Ishikawa (cell line): ENCODE results near the gene RPUSD1.

Experiments
- CEBPB ChIP-seq: IDR thresholded peaks from 2 replicates; pipeline ENCODE4 v1.6.1; 2012
- EGR1 ChIP-seq: IDR thresholded peaks from 2 replicates; pipeline ENCODE4 v1.6.1; 2012
- EP300 ChIP-seq: IDR thresholded peaks from 2 replicates; pipeline ENCODE4 v1.6.1; 2012; ENCODE audit warnings: borderline replicate concordance
- FOXM1 ChIP-seq: IDR thresholded peaks from 2 replicates; pipeline ENCODE4 v1.6.1; 2012; ENCODE audit warnings: low read depth, borderline replicate concordance
- NFIC ChIP-seq: IDR thresholded peaks from 2 replicates; pipeline ENCODE4 v1.6.1; 2012
- RAD21 ChIP-seq: IDR thresholded peaks from 2 replicates; pipeline ENCODE4 v1.6.1; 2012; ENCODE audit warnings: low read depth
- TAF1 ChIP-seq: IDR thresholded peaks from 2 replicates; pipeline ENCODE4 v1.6.1; 2012; ENCODE audit warnings: low read depth, mild to moderate bottlenecking
- TCF12 ChIP-seq: IDR thresholded peaks from 2 replicates; pipeline ENCODE4 v1.6.1; 2012; ENCODE audit warnings: low read depth
- TEAD4 ChIP-seq: IDR thresholded peaks from 2 replicates; pipeline ENCODE4 v1.6.1; 2012
- YY1 ChIP-seq: IDR thresholded peaks from 2 replicates; pipeline ENCODE4 v1.6.1; 2012; ENCODE audit warnings: low read depth
- ZBTB7A ChIP-seq: IDR thresholded peaks from 2 replicates; pipeline ENCODE4 v1.6.1; 2012; ENCODE audit warnings: low read depth
- TF ChIP-seq, protein P1 (sequence below): IDR thresholded peaks from 2 replicates; pipeline ENCODE4 v1.6.1; 2012; ENCODE audit warnings: low read depth, mild to moderate bottlenecking
- TF ChIP-seq, protein P2 (sequence below): IDR thresholded peaks from 2 replicates; pipeline ENCODE4 v1.6.1; 2012
- TF ChIP-seq, protein P3 (sequence below): IDR thresholded peaks from 2 replicates; pipeline ENCODE4 v1.6.1; 2012

DNA sequence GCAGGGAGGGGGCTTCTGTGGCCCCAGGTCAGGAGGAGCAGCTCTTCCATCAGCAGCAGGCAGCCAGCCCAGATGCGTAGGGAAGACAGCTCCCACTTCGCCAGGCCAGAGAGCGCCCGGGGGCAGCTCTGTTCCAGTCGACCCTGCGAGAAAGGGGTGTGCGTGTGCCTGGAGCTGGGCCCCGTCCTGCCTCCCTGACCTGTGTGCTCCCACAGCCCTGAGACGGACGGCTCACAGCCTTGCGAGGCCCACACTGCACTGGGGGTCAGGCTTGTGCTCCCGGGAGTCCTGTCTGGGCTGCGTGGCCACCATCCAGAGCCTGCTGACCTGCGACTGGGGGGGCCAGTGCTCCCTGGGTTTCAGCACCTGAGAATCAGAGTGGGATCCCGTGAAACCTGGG lies 28.1 kb downstream of the RPUSD1 start:
- TF ChIP-seq EP300 (no peak), TAF1 (no peak), RAD21 (no peak), CEBPB (no peak), TEAD4 (no peak), EGR1 (no peak), YY1 (no peak), FOXM1 (no peak), TCF12 (no peak), ZBTB7A (0 out of 2 replicates have a peak, but pooled peaks have one; percentile 34), NFIC (no peak)
- TF ChIP-seq, protein P1, sequence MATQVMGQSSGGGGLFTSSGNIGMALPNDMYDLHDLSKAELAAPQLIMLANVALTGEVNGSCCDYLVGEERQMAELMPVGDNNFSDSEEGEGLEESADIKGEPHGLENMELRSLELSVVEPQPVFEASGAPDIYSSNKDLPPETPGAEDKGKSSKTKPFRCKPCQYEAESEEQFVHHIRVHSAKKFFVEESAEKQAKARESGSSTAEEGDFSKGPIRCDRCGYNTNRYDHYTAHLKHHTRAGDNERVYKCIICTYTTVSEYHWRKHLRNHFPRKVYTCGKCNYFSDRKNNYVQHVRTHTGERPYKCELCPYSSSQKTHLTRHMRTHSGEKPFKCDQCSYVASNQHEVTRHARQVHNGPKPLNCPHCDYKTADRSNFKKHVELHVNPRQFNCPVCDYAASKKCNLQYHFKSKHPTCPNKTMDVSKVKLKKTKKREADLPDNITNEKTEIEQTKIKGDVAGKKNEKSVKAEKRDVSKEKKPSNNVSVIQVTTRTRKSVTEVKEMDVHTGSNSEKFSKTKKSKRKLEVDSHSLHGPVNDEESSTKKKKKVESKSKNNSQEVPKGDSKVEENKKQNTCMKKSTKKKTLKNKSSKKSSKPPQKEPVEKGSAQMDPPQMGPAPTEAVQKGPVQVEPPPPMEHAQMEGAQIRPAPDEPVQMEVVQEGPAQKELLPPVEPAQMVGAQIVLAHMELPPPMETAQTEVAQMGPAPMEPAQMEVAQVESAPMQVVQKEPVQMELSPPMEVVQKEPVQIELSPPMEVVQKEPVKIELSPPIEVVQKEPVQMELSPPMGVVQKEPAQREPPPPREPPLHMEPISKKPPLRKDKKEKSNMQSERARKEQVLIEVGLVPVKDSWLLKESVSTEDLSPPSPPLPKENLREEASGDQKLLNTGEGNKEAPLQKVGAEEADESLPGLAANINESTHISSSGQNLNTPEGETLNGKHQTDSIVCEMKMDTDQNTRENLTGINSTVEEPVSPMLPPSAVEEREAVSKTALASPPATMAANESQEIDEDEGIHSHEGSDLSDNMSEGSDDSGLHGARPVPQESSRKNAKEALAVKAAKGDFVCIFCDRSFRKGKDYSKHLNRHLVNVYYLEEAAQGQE: no peak
- TF ChIP-seq, protein P2, sequence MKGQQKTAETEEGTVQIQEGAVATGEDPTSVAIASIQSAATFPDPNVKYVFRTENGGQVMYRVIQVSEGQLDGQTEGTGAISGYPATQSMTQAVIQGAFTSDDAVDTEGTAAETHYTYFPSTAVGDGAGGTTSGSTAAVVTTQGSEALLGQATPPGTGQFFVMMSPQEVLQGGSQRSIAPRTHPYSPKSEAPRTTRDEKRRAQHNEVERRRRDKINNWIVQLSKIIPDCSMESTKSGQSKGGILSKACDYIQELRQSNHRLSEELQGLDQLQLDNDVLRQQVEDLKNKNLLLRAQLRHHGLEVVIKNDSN: no peak
- TF ChIP-seq, protein P3, sequence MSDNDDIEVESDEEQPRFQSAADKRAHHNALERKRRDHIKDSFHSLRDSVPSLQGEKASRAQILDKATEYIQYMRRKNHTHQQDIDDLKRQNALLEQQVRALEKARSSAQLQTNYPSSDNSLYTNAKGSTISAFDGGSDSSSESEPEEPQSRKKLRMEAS: no peak
